Endothelial cell of umbilical vein (primary cell): ENCODE results near the gene MCM7. TPM values are rescaled to one million over a fixed set of nuclear protein-coding genes. Genes with fewer than 3 reads are reported as not detected.

Experiments
- BruUV-seq: library from RNA; stranded (reverse); fragments of 400-500 nt; replicated peaks from 2 replicates; lab custom pipeline; 2021; lab: Mats Ljungman, UMichigan
- CTCF ChIA-PET: fragments of 300-600, 350-600 bp; sonication (Branson Sonifier 250); formaldehyde crosslinking; loops from one replicate; lab custom pipeline; 2021; ENCODE audit warnings: antibody characterized with exemption, inconsistent platforms; lab: Charles Lee
- POLR2A ChIA-PET: fragments of 300-600, 350-600 bp; sonication (Branson Sonifier 250); formaldehyde crosslinking; loops from one replicate; lab custom pipeline; 2021; ENCODE audit warnings: antibody characterized with exemption, inconsistent platforms; lab: Charles Lee
- DNase-seq: peaks from one replicate; pipeline ENCODE4 v3.0.0-alpha.2; 2011; ENCODE audit warnings: low read depth, low spot score
- FAIRE-seq: peaks from 2 replicates; lab custom pipeline; 2011; peaks lifted over from hg19 to GRCh38; lab: Jason Lieb, UNC
- H2AFZ ChIP-seq: 2 replicates; pipeline ENCODE4 v1.6.0; 2012; ENCODE audit warnings: low read depth, low read length, control low read depth, inconsistent platforms
- H3K27ac ChIP-seq: 2 replicates; pipeline ENCODE4 v1.5.1; 2011; ENCODE audit warnings: low read depth, mild to moderate bottlenecking, control low read depth, low read length, moderate library complexity; ENCODE audit not compliant: insufficient read depth
- H3K27me3 ChIP-seq, 2 experiments: 2 replicates each; pipeline versions ENCODE4 v1.6.0 to v1.6.1; 2011; ENCODE audit warnings: low read length in 2 of 2, mixed read lengths in 1 of 2; ENCODE audit not compliant: control insufficient read depth in 2 of 2, insufficient read depth in 2 of 2
- H3K36me3 ChIP-seq, 2 experiments: 2 replicates in 1 of 2; 3 replicates in 1 of 2; pipeline ENCODE4 v1.5.1; 2011; ENCODE audit warnings: low read length in 2 of 2, mild to moderate bottlenecking in 1 of 2, moderate library complexity in 1 of 2; ENCODE audit not compliant: control insufficient read depth in 2 of 2, insufficient read depth in 2 of 2; ENCODE audit errors: extremely low read depth in 1 of 2
- H3K4me1 ChIP-seq: 3 replicates; pipeline ENCODE4 v1.5.1; 2011; ENCODE audit warnings: mild to moderate bottlenecking, low read length; ENCODE audit not compliant: control insufficient read depth, insufficient read depth; ENCODE audit errors: extremely low read depth
- H3K4me2 ChIP-seq: 2 replicates; pipeline ENCODE4 v1.6.1; 2011; ENCODE audit warnings: low read length, control low read depth, mixed read lengths; ENCODE audit not compliant: insufficient read depth
- H3K4me3 ChIP-seq, 3 experiments: fragments of 200-600 bp in 1 of 3; sonication (generic), shearing (Covaris generic) in 1 of 3; replicated peaks in 1 of 3; 2 replicates each; pipeline ENCODE4 v1.5.1; 2011 to 2016; ENCODE audit warnings: control low read depth in 3 of 3, low read length in 3 of 3, mild to moderate bottlenecking in 2 of 3, inconsistent platforms in 1 of 3, low read depth in 1 of 3, moderate library complexity in 1 of 3; ENCODE audit not compliant: insufficient read depth in 1 of 3
- H3K79me2 ChIP-seq: 2 replicates; pipeline ENCODE4 v1.6.0; 2012; ENCODE audit warnings: low read length, inconsistent platforms; ENCODE audit not compliant: control insufficient read depth, insufficient read depth
- H3K9ac ChIP-seq: replicated peaks from 2 replicates; pipeline ENCODE3; 2011; ENCODE audit warnings: low read length, control low read depth; ENCODE audit not compliant: insufficient read depth; ENCODE audit errors: extremely low read depth
- H3K9me1 ChIP-seq: replicated peaks from 3 replicates; pipeline ENCODE4 v1.6.0; 2011; ENCODE audit warnings: mild to moderate bottlenecking, low read length; ENCODE audit not compliant: control insufficient read depth, insufficient read depth; ENCODE audit errors: extremely low read depth
- H3K9me3 ChIP-seq: replicated peaks from 2 replicates; pipeline ENCODE4 v1.5.1; 2012; ENCODE audit warnings: low read length, inconsistent platforms; ENCODE audit not compliant: control insufficient read depth, insufficient read depth
- H4K20me1 ChIP-seq: replicated peaks from 2 replicates; pipeline ENCODE3; 2011; ENCODE audit warnings: mild to moderate bottlenecking, low read length; ENCODE audit not compliant: control insufficient read depth, insufficient read depth; ENCODE audit errors: extremely low read depth
- CTCF ChIP-seq, 2 donors: IDR thresholded peaks; 1 replicate in 1 of 2; 2 replicates in 1 of 2; pipeline ENCODE4 v1.5.1; 2011; ENCODE audit warnings: low read length in 2 of 2, mild to moderate bottlenecking in 2 of 2, moderate library complexity in 2 of 2, control low read depth in 1 of 2, inconsistent platforms in 1 of 2, low read depth in 1 of 2; ENCODE audit not compliant: insufficient read depth in 1 of 2; ENCODE audit errors: extremely low read depth in 1 of 2
- EZH2 ChIP-seq: IDR thresholded peaks from 2 replicates; pipeline ENCODE4 v1.6.1; 2012; ENCODE audit warnings: borderline replicate concordance, low read depth, mild to moderate bottlenecking, moderate library complexity, low read length, inconsistent platforms; ENCODE audit not compliant: severe bottlenecking
- FOS ChIP-seq: IDR thresholded peaks from 2 replicates; pipeline ENCODE4 v1.6.1; 2011; ENCODE audit warnings: mild to moderate bottlenecking, low read length, moderate library complexity, borderline replicate concordance; ENCODE audit not compliant: insufficient read depth
- POLR2A ChIP-seq: IDR thresholded peaks from 2 replicates; pipeline ENCODE4 v1.6.1; 2012; ENCODE audit warnings: low read depth, mild to moderate bottlenecking, control low read depth, low read length
- POLR2AphosphoS5 ChIP-seq: IDR thresholded peaks from 2 replicates; pipeline ENCODE4 v1.6.1; 2012; ENCODE audit warnings: low read depth, mild to moderate bottlenecking, control low read depth, low read length, moderate library complexity; ENCODE audit not compliant: insufficient read depth
- dilution Hi-C: fragments of 300-500 bp; cut with MboI; formaldehyde crosslinking; loops from one replicate; pipeline ENCODE4 v1.15.0; 2019; ENCODE audit warnings: low sequenced_read_pairs; ENCODE audit not compliant: extremely low pct_ligation_motif_present
- intact Hi-C: fragments of 100-400 bp; cut with micrococcal nuclease; formaldehyde crosslinking; loops from one replicate; pipeline ENCODE4 v1.10.0; 2022
- polyA plus RNA-seq, 4 experiments: library from polyadenylated mRNA; depleted of rRNA in 3 of 4; stranded (reverse) in 3 of 4; unstranded in 1 of 4; fragments of >200 nt; gene quantifications; 2 replicates each; pipeline versions ENCODE4 v1.2.1 to v1.2.3, GENCODE V29; 2011 to 2012; ENCODE audit warnings: missing spikeins in 1 of 4
- total RNA-seq: library from RNA; stranded (reverse); gene quantifications from 2 replicates; pipeline ENCODE4 v1.2.3, GENCODE V29; 2021
- TF ChIP-seq, protein P1 (sequence below): IDR thresholded peaks from 2 replicates; pipeline ENCODE4 v1.6.1; 2011; ENCODE audit not compliant: insufficient read depth, insufficient read length

MCM7 gene
- total and polyA plus RNA-seq, 2 donors (not counting 3 experiments of a cell fraction or from before 2014, with no cell fraction given), result 156 to 187 TPM

GRCh38 chr7:100122067-100122466, 20.9 kb upstream of the MCM7 start:
- FAIRE-seq (no peak), DNase-seq (no peak)
- ChIA-PET CTCF (interaction anchor here (1.0 kb wide), 1 partner anchor 8 kb away, joined by 3 read pairs; no protein-coding TSS in a partner anchor), POLR2A (no interaction called here)
- H3K9ac ChIP-seq, result no peak overlapping the region
- BruUV-seq, result no TSS peak
- intact Hi-C loops (no loop called here), dilution Hi-C loops (no loop called here)
- H3K9me1 ChIP-seq, result no peaks in the 10 kb centered on the region
- H3K9me3 ChIP-seq, result no peaks in the 10 kb centered on the region
- TF ChIP-seq CTCF (IDR thresholded peaks at IDR 0.05; ENCODE audit: extremely low read depth in 1 of 2, insufficient read depth in 1 of 2, low read depth in 1 of 2, low read length in 2 of 2), result no peak
- no peak for TF ChIP-seq POLR2A
- no peak for TF ChIP-seq EZH2
- no peak for TF ChIP-seq POLR2AphosphoS5
- TF ChIP-seq FOS, result no peak
- TF ChIP-seq, protein P1, sequence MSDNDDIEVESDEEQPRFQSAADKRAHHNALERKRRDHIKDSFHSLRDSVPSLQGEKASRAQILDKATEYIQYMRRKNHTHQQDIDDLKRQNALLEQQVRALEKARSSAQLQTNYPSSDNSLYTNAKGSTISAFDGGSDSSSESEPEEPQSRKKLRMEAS, result no peak
- peaks cover 10% of the 10 kb centered on the region for H3K79me2 ChIP-seq
- no peaks in the 10 kb centered on the region for H4K20me1 ChIP-seq
- no peak overlapping the region for H2AFZ ChIP-seq
- H3K27ac ChIP-seq, result no peak overlapping the region
- no peak overlapping the region for H3K4me3 ChIP-seq
- peaks cover 16% of the 10 kb centered on the region for H3K4me1 ChIP-seq
- H3K4me2 ChIP-seq, result no peak overlapping the region
- no peaks in the 10 kb centered on the region for H3K27me3 ChIP-seq
- peaks cover 0 to 2% of the 10 kb centered on the region in 2 experiments for H3K36me3 ChIP-seq
